ENCODE measurements around the gene TTC34.
"Not testable (repeated sequence)": the region's sequence is repeated elsewhere in the genome, so short reads cannot be mapped to it uniquely, and the experiment has no call there.

Gene TTC34

DNA sequence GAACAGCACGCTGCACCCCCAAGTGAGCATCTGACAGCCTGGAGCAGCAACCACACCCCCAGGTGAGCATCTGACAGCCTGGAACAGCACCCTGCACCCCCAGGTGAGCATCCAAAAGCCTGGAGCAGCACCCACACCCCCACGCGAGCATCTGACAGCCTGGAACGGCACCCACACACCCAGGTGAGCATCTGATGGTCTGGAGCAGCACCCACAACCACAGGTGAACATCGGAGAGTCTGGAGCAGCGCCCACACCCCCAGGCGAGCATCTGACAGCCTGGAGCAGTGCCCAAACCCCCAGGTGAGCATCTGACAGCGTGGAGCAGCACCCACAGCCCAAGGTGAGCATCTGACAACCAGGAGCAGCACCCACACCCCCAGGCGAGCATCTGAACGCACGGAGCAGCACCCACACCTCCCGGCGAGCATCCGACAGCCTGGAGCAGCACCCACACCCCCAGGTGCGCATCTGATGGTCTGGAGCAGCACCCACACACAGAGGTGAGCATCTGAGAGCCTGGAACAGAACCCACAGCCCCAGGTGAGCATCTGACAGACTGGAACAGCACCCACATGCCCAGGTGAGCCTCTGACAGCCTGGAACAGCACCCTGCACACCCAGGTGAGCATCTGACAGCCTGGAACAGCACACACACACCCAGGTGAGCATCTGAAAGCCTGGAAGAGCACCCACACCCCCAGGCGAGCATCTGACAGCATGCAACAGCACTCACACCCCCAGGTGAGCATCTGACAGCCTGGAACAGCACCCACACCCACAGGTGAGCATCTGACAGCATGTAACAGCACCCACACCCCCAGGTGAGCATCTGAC lies 145.7 kb downstream of the TTC34 start:
- not testable (repeated sequence) for DNase-seq

DNA sequence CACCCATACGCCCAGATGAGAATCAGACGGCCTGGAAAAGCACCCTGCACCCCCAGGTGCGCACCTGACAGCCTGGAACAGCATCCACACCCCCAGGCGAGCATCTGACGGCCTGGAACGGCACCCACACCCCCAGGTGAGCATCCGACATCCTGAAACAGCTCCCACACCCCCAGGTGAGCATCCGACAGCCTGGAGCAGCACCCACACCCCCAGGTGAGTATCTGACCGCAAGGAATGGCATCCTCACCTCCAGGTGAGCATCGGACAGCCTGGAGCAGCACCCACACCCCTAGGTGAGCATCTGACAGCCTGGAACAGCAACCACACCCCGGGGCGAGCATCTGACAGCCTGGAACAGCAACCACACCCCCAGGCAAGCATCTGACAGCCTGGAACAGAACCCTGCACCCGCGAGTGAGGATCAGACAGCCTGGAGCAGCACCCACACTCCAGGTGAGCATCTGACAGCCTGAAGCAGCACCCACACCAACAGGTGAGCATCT lies 147.0 kb downstream of the TTC34 start:
- DNase-seq = not testable (repeated sequence)

DNA sequence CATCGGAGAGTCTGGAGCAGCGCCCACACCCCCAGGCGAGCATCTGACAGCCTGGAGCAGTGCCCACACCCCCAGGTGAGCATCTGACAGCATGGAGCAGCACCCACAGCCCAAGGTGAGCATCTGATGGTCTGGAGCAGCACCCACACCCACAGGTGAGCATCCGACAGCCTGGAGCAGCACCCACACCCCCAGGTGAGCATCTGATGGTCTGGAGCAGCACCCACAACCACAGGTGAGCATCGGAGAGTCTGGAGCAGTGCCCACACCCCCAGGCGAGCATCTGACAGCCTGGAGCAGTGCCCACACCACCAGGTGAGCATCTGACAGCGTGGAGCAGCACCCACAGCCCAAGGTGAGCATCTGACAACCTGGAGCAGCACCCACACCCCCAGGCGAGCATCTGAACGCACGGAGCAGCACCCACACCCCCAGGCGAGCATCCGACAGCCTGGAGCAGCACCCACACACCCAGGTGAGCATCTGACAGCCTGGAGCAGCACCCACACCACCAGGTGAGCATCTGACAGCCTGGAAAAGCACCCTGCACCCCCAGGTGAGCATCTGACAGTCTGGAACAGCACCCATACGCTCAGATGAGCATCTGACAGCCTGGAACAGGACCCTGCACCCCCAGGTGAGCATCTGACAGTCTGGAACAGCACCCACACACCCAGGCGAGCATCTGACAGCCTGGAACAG lies 147.6 kb downstream of the TTC34 start:
- DNase-seq = peak; percentile 11

DNA sequence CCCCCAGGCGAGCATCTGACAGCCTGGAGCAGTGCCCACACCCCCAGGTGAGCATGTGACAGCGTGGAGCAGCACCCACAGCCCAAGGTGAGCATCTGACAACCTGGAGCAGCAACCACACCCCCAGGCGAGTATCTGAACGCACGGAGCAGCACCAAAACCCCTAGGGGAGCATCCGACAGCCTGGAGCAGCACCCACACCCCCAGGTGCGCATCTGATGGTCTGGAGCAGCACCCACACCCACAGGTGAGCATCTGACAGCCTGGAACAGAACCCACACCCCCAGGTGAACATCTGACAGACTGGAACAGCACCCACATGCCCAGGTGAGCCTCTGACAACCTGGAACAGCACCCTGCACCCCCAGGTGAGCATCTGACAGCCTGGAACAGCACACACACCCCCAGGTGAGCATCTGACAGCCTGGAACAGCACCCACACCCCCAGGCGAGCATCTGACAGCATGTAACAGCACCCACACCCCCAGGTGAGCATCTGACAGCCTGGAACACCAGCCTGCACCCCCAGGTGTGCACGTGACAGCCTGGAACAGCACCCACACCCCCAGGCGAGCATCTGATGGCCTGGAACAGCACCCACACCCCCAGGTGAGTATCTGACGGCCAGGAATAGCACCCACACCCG lies 148.4 kb downstream of the TTC34 start:
- not testable (repeated sequence) for DNase-seq

DNA sequence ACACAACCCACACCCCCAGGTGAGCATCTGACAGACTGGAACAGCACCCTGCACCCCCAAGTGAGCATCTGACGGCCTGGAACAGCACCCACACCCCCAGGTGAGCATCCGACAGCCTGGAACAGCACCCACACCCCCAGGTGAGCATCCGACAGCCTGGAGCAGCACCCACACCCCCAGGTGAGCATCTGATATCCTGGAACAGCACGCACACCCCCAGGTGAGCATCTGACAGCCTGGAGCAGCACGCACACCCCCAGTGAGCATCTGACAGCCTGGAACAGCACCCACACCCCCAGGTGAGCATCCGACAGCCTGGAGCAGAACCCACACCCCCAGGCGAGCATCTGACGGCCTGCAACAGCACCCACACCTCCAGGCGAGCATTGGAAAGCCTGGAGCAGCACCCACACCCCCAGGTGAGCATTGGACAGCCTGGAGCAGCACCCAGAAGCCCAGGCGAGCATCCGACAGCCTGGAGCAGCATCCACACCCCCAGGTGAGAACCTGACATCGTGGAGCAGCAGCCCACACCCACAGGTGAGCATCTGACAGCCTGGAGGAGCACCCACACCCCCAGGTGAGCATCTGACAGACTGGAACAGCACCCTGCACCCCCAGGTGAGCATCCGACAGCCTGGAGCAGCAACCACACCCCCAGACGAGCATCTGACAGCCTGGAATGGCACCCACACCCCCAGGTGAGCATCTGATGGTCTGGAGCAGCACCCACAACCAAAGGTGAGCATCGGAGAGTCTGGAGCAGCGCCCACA lies 149.2 kb downstream of the TTC34 start:
- not testable (repeated sequence) for DNase-seq

DNA sequence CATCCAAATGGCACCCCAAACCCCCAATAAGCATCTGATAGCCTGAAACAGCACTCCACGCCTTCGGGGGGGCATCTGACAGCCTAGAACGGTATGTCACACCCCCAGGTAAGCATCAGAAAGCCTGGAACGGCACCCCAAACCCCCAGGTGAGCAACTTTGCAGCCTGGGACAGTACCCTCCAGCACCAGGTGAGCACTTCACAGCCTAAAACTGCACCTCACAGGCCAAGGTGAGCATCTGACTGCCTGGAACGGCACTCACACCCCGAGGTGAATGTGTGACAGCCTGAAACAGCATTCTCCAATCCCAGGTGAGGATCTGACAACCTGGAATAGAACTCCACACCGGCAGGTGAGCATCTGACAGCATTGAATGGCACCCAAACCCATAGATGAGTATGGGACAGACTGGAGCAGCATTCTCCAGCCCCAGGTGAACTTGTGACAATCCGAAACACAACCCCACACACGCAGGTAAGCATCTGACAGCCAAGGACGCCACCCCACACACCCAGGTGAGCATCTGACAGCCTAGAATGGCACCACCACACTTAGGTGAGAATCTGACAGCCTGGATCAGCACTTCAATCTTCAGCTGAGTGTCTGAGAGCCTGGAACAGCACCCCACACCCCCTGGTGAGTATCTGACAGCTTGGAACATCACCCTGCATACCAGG lies 150.4 kb downstream of the TTC34 start:
- no peak for DNase-seq

DNA sequence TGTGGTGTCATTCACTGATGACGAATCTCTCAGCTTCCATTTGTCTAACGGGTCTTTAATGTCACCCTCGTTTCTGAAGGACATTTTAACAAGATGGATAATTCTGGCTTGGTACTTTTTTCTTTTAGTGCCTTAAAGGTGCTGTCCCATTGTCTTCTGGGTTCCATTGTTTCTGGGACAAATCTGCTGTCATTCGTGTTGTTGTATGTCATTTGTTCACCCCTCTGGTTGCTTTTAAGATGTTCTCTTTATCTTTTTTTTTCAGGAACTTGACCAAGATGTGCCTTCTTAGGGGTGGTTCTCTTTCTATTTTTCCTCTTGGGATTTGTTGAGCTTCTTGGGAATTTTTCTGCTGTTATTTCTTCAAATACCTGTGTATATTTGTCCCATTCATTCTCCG lies 154.7 kb downstream of the TTC34 start:
- DNase-seq = no peak

DNA sequence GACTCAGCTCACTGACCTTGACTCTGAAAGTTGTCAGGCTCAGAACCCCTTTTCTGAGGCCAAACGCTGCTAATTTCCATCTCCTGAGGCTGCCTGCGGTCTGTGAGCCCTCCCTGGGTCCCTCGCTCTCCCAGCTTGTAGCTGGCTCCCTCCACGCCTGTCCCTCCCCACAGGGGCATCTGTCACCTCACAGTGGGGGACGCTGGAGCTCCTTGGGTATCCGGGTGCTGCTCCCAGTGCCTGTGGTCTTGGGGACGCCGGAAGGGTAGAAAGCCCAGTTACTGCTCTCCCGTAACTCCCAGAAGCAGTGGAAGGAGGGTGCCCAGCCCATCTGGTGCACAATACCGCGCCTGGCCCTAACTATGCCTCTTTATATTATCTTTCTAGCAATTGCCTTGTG lies 155.7 kb downstream of the TTC34 start:
- DNase-seq = no peak

DNA sequence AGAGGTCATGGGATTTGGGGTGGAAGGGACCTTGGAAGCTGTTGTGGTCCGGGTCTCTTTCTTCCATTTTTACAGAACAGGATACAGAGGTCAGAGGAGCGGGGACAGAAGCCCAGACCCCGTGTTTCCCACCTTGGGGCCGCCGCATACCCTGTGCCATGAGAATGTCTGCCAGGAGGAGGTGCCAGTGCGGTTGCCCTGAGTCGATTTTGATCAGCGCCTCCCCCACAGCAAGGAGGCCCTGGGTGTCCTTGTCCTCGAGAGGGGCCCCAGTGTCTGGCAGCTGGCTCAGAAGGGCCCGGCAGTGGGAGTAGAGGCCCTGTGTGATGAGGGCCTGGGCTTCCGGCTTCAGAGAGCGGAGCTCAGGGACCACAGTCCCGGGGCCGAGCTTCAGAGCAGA lies 156.3 kb downstream of the TTC34 start:
- no peak for DNase-seq

DNA sequence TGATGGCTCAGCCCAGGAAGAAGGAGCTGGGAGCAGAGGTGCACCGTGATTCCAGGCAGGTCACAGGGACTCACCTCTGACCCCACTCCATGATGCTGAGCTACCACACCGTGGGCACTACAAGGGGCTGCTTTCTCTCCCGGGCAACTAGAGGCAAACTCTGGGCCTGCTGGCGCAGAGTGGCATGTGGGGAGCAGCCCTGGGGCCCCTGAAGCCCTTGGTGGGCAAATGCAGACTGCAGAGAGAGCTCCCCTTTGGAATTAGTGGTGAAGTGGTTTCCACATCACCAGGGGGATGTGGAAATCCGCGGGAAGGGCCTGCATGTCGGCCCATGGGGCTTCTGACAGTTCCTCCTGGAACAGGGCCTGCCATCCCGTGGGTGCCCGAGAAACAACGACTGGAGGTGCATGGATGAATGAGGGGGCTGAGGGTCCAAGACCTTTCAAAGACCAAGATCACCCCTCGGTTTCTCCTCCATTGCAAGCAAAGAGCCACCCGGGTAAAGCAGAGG lies 156.8 kb downstream of the TTC34 start:
- DNase-seq = no peak

DNA sequence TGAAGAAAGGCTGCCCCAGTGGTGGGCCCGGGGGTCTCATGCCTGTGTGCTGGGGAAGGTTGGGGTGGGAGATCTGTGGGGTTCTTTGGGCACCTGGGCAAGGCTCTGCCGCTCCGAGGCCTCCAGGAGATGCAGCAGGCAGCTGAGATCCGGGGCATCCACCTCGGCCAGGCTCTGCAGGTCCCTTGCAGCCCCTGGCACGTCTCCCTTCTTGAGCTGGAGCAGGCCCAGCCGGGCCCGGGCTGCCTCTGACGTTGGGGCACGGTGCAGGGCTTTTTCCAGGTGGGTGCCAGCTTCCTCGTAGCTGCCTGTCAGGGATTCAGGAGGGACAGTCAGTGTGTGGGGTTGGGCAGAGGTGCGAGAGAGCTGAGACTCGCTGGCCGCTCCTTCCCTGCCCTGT lies 157.3 kb downstream of the TTC34 start:
- no peak for DNase-seq

DNA sequence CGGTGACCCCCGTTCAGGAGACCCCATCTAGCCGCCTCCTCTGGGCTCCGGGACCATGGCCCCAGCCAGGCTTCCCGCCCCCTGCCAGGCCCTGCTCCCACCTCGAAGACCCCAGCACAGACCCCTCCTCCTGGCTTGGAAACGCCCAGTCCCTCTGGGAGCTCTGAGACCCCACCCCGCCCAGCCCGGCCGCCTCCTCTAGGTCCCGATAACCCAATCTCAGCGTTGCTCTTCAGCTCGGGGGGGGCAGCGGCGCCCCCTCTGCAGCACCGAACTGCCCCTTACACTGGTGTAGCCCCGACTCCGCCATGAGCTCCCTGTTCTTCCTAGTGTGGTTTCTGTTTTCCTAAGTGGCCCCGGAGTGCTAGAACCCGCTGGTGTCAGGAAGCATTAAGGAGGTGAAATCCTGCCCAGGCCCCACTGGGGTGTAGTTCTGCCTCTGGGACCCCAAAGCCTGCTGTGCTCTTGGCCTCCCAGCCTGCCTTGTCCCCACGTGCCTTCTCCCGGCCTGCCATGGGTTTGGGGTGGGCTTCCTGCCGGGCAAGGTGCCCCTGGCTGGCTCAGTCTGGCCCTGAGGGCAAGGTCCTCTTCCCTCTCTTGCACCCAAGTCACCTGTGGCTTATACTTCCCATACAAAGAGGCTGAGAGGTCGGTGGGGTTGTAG lies 157.9 kb downstream of the TTC34 start:
- DNase-seq = no peak

DNA sequence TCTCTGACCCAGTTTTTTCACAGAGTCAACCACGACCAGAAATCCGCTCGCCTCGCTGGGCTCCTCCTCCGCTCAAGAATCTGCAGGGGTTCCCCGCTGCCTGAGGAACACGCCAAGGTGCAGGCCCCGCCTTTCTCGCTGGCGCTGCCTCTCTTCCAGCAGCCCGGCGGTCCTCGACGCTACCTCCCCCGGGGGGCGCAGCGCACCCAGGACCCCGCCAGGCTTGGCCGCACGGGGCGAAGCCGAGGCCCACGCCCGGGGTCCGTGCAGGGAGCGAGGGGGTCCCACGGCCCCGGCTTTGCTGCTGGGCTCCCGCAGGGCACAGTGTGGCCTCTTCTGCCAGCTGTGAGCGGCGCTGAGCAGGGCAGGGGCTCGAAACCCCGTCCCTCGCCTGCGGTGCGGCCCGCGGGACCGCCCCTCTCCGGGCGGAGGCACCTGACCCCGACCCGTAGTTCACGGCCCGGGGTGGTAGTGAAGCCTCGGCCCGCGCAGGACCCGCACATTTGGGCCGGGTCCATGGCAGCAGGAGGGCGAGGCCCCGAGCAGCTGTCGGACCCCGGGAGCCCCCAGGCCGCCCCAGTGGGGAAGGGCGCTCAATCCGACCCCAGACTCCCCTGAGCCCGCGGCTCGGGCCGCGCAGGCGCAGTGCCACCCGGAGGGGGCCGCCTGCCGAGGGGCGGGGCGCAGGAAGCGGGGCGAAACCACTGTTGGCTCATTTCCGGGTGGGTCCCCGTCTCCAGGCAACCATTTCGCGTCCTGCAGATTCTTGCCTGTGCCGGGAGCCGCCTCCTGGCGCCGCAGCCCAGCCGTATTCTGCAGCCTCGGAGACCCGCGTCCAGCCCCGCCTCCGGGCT lies 158.7 kb downstream of the TTC34 start:
- DNase-seq = peak; percentile 95

DNA sequence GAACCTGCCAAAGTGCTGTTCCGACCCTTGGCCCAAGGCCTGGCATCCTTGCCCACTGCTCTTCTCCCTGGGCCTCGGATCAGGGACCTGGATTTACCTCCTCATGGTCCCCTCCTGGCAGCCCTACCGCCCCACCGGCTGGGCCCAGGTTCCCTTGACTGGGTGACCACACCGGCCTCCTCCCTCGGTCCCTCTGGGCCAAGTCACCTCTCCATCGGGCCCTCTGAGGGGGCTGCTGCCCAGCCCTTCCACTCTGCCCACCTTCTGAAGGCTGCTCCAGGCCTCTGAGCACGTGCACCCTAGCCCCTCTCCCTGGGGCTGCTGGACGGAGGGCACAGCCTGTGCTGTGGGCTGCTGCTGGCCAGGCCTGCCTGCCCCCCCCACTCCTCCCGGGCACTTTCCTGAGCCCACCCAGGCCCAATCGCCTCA lies 159.3 kb downstream of the TTC34 start:
- no peak for DNase-seq

DNA sequence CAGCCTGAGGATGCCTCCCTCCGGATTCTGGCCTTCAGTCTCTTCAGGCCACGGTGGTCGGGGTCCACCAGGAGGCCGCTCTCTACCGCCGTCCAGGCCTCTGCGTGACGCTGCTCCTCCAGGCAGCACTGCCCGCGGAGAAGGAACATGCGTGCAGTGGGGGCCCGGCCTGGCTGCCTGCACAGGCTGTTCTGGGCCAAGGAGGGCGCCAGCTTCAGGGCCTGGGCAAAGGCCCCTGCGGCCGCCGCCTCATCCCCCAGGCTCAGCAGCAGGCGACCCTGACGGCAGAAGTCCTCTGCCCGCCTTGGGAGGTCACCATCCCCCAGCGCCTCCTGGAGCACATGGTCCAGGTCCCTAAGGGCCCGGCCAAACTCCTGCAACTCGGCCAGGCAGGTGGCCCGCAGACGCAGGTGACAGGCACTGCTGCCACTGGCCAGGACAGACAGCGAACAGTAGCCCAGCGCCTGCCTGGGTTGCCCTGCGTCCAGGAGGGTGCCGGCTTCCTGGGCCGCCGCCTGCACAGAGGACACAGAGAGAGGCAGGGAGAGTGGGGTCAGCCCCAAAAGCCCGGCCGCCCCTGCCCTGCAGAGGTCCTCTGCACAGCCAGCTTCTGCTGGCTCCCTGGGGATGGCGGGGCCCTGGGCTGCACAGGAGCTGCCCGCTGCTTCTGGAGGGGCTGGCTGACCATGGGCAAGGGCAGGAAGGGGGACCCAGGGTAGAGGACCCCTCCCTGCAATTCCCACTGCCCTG lies 159.9 kb downstream of the TTC34 start:
- no peak for DNase-seq

DNA sequence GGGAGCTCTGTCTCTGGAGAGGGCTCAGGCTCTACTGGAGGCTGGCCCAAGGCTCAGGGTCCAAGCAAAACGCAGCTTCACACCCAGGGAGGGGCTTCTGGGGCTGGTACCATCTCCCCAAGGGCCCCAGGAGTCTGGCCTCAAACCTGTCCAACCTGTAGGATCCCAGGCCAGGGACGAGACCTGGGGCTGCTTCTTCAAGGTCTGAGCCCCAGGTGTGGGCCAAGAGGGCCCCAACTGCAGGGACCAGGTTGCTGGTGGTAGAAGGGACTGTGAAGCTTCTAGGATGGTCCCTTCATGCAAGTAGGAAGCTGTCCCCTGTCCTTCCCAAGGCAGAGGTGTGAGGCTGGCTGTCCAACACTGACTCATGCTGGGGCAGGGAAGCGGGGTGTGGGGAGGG lies 160.9 kb downstream of the TTC34 start:
- no peak for DNase-seq

DNA sequence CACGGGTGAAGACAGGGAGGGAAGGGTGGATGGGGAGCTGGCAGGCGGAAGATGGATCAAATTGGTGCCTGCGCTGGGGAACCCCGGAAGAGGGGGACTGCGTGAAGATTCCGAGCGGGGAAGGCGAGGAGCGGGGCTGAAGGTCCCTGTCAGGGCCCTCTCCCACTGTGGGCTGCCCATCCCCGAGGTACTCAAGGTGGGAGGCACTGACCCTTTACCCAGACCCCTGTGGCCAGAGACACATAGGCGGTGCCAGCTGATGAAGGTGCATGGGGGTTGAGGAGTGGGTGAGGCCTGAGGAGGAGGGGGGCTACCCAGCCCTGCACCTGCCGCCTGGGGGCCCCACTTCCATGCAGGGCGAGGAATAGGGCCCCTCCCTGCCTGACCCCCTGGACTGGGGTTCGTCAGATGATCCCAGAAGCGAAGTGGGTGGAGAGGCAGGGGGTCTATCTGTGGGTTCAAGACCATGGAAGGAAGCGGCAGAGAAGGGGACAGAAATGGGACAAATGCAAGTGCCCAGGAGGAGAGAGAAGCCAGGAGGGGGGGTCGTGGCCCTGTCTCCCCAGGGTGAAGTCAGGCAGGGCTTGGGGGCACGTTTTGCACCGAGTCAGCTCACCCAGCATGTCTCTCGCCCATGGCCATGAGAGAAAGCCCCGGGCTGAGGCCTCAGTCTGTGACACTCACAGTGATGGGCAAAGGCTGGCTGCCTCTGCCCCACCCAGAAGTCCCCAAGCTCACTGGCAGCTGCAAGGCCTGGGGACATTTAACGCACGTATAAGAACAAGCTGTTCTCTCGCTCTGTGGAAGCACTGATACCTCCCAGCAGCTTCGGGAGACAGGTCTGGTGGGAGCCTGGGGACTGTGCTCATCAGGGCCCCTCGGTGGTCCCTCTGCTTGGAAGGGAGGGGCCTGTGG lies 161.6 kb downstream of the TTC34 start:
- no peak for DNase-seq

DNA sequence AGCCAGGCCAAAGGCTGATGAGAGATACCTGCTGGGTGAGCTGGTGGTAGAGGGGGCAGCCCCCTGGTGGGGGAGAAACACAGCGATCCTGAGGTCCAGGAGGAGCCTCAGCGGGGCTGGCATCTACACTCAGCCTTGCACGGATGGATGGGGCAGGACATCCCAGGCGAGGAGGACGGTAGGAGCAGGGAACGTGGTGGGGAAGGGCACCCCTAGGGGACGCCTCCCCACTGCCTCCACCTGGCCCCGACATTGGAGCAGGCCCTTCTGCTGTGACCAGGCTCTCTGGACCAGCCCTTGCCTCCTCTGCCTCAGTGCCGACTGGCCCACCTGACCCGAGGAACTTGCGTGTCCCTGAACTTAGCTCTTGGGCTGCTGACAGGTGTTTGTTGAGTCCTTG lies 162.3 kb downstream of the TTC34 start:
- no peak for DNase-seq

Data from central memory CD4-positive, alpha-beta T cell (primary cell).